Kidney (tissue), 14 donors: ENCODE results near the gene SLC7A14. TPM values are rescaled to one million over a fixed set of nuclear protein-coding genes. Genes with fewer than 3 reads are reported as not detected.

ENCODE experiments used
- DNase-seq, 5 donors: peaks; one replicate each; pipeline ENCODE4 v3.0.0-alpha.2; 2013 to 2020
- FAIRE-seq: peaks from 2 replicates; lab custom pipeline; 2012; peaks lifted over from hg19 to GRCh38; lab: Jason Lieb, UNC
- H3K27ac ChIP-seq, 2 donors: one replicate each; pipeline ENCODE4 v1.7.0; 2013; ENCODE audit warnings: low read depth in 2 of 2, low read length in 2 of 2, inconsistent platforms in 1 of 2
- H3K27me3 ChIP-seq: one replicate; pipeline ENCODE4 v1.7.1; 2013; ENCODE audit warnings: low read length, inconsistent platforms; ENCODE audit not compliant: control insufficient read depth, insufficient read depth
- H3K36me3 ChIP-seq, 3 donors: one replicate each; pipeline versions ENCODE4 v1.7.0 to v1.7.1; 2013; ENCODE audit warnings: low read length in 3 of 3, control low read depth in 1 of 3, inconsistent platforms in 1 of 3; ENCODE audit not compliant: insufficient read depth in 3 of 3, control insufficient read depth in 2 of 3
- H3K4me1 ChIP-seq, 3 donors: one replicate each; pipeline versions ENCODE4 v1.7.0 to v1.7.1; 2013; ENCODE audit warnings: low read length in 3 of 3, inconsistent platforms in 1 of 3, low read depth in 1 of 3; ENCODE audit not compliant: control insufficient read depth in 2 of 3, insufficient read depth in 2 of 3
- H3K4me3 ChIP-seq, 3 donors: one replicate each; pipeline versions ENCODE4 v1.7.0 to v1.8.1; 2013; ENCODE audit warnings: low read length in 3 of 3, control low read depth in 1 of 3, inconsistent platforms in 1 of 3
- H3K9ac ChIP-seq, 3 donors: one replicate each; pipeline versions ENCODE4 v1.7.0 to v1.7.1; 2013; ENCODE audit warnings: low read length in 3 of 3, control low read depth in 1 of 3, inconsistent platforms in 1 of 3
- H3K9me3 ChIP-seq, 3 donors: one replicate each; pipeline versions ENCODE4 v1.7.0 to v1.7.1; 2013; ENCODE audit warnings: low read length in 3 of 3, control low read depth in 1 of 3, inconsistent platforms in 1 of 3; ENCODE audit not compliant: control insufficient read depth in 2 of 3, insufficient read depth in 1 of 3
- intact Hi-C: fragments of 100-400 bp; cut with DNase I; formaldehyde crosslinking; loops from one replicate; pipeline ENCODE4 v1.11.1; 2022
- polyA plus RNA-seq: library from polyadenylated mRNA; stranded (reverse); fragments of 350-450 nt; fragmentation: Illumina TruSeq; extraction: RNeasy Lipid Tissue Mini Kit (QIAGEN cat#74804); gene quantifications from one replicate; pipeline ENCODE4 v1.2.3, GENCODE V29; 2014; ENCODE audit warnings: low read depth, low replicate concordance; ENCODE audit not compliant: insufficient read depth
- total RNA-seq: library from RNA; stranded (reverse); fragmentation: NEBNext Ultra II Directional; extraction: Animal tissue kit (Norgen Biotek cat#: 25700); gene quantifications from one replicate; pipeline ENCODE4 v1.2.1, GENCODE V29; 2021
- TF ChIP-seq, protein P1 (sequence below): IDR thresholded peaks from 3 replicates; pipeline ENCODE4 v1.5.1; 2012; ENCODE audit warnings: mild to moderate bottlenecking, moderate library complexity, borderline replicate concordance; ENCODE audit not compliant: insufficient read depth; ENCODE audit errors: extremely low read depth
- donor health status: control.
- donor health status: control.
- donor health status: control.
- donor health status: control.
- donor health status: control.
- donor health status: DM: yes; HTN: yes; CAD: no.
- donor health status: Normal renal cell carcinoma (clear cell type).

Gene SLC7A14
- total and polyA plus RNA-seq, 2 donors from 2014 or later, result 0.04 TPM; not detected in 1

- no peak overlapping the region for H3K9ac ChIP-seq
- DNase-seq, result peak in 1 of 5 donors; percentile 61
- H3K9me3 ChIP-seq, result no peaks in the 10 kb centered on the region
- H3K27ac ChIP-seq, result no peak overlapping the region
- intact Hi-C loops, result no loop called here
- H3K27me3 ChIP-seq, result no peaks in the 10 kb centered on the region
- TF ChIP-seq, protein P1, sequence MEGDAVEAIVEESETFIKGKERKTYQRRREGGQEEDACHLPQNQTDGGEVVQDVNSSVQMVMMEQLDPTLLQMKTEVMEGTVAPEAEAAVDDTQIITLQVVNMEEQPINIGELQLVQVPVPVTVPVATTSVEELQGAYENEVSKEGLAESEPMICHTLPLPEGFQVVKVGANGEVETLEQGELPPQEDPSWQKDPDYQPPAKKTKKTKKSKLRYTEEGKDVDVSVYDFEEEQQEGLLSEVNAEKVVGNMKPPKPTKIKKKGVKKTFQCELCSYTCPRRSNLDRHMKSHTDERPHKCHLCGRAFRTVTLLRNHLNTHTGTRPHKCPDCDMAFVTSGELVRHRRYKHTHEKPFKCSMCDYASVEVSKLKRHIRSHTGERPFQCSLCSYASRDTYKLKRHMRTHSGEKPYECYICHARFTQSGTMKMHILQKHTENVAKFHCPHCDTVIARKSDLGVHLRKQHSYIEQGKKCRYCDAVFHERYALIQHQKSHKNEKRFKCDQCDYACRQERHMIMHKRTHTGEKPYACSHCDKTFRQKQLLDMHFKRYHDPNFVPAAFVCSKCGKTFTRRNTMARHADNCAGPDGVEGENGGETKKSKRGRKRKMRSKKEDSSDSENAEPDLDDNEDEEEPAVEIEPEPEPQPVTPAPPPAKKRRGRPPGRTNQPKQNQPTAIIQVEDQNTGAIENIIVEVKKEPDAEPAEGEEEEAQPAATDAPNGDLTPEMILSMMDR, result no peak
- no peak for FAIRE-seq
- no peaks in the 10 kb centered on the region for H3K36me3 ChIP-seq
- peaks cover 0 to 2% (median 0%) of the 10 kb centered on the region in 3 donors for H3K4me1 ChIP-seq
- no peak overlapping the region for H3K4me3 ChIP-seq
Measured at GRCh38 chr3:170496868-170497140, 89.1 kb downstream of the SLC7A14 start.

DNA sequence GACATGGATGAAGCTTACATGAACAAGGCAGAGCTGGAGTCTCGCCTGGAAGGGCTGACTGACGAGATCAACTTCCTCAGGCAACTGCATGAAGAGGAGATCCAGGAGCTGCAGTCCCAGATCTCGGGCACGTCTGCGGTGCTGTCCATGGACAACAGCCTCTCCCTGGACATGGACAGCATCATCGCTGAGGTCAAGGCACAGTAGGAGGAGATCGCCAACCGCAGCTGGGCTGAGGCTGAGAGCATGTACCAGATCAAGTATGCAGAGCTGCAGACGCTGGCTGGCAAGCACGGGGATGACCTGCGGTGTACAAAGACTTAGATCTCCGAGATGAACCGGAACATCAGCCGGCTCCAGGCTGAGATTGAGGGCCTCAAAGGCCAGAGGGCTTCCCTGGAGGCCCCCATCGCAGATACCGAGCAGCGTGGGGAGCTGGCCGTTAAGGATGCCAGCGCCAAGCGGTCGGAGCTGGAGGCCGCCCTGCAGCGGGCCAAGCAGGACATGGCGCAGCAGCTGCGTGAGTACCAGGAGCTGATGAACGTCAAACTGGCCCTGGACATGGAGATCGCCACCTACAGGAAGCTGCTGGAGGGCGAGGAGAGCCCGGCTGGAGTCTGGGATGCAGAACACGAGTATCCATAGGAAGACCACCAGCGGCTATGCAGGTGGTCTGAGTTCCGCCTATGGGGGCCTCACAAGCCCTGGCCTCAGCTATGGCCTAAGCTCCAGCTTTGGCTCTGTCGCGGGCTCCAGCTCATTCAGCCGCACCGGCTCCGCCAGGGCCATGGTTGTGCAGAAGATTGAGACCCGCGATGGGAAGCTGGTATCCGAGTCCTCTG, 89.6 kb downstream of the SLC7A14 start:
- Histone ChIP-seq H3K27ac (no peak overlapping the region), H3K36me3 (no peaks in the 10 kb centered on the region), H3K4me3 (peak overlapping the region in 1 of 3 donors; percentile 33), H3K27me3 (no peaks in the 10 kb centered on the region), H3K9me3 (no peaks in the 10 kb centered on the region), H3K9ac (no peak overlapping the region), H3K4me1 (peaks cover 0 to 2% (median 0%) of the 10 kb centered on the region in 3 donors)
- peak in 1 of 5 donors; percentile 16 for DNase-seq
- intact Hi-C loops, result no loop called here
- no peak for FAIRE-seq
- TF ChIP-seq, protein P1, result no peak

- Histone ChIP-seq H3K9ac (no peak overlapping the region), H3K9me3 (no peaks in the 10 kb centered on the region), H3K4me3 (no peak overlapping the region), H3K27me3 (no peaks in the 10 kb centered on the region), H3K4me1 (peaks cover 0 to 2% (median 0%) of the 10 kb centered on the region in 3 donors), H3K27ac (no peak overlapping the region), H3K36me3 (no peaks in the 10 kb centered on the region)
- TF ChIP-seq, protein P1, result no peak
- FAIRE-seq (no peak), DNase-seq (peak in 1 of 5 donors; percentile 8)
- intact Hi-C loops, result no loop called here
Measured at GRCh38 chr3:170494766-170495165, 91.1 kb downstream of the SLC7A14 start.
